ENCODE data around the gene CTIF. TPM values are rescaled to one million over a fixed set of nuclear protein-coding genes. Genes with fewer than 3 reads are reported as not detected.

CTIF gene
- total RNA-seq, 1 donor from 2014 or later, result 51.5 TPM

- H3K4me1 Mint-ChIP-seq (ENCODE audit: unreplicated experiment), result peaks cover 39% of the 10 kb centered on the region
- peak; percentile 47 for DNase-seq (ENCODE audit: low spot score)
- H3K36me3 Mint-ChIP-seq (ENCODE audit: low read depth, unreplicated experiment), result peaks cover 9% of the 10 kb centered on the region
- H3K27me3 Mint-ChIP-seq (ENCODE audit: unreplicated experiment), result peaks cover 10% of the 10 kb centered on the region
- TF ChIP-seq CTCF (IDR thresholded peaks at IDR 0.05; ENCODE audit: unreplicated experiment), result no peak
- peak overlapping the region; percentile 59 for H3K4me3 Mint-ChIP-seq (ENCODE audit: unreplicated experiment)
- H3K9me3 Mint-ChIP-seq (ENCODE audit: unreplicated experiment), result no peaks in the 10 kb centered on the region
- H3K27ac Mint-ChIP-seq (ENCODE audit: unreplicated experiment), result peak overlapping the region; percentile 90
These were observed 242.5 kb downstream of the CTIF start for GRCh38 chr18:48781163-48781987.

GRCh38 chr18:48781988-48782363 is 243.1 kb downstream of the CTIF start:
- DNase-seq (ENCODE audit: low spot score), result no peak
- peaks cover 10% of the 10 kb centered on the region for H3K27me3 Mint-ChIP-seq (ENCODE audit: unreplicated experiment)
- no peaks in the 10 kb centered on the region for H3K9me3 Mint-ChIP-seq (ENCODE audit: unreplicated experiment)
- no peak for TF ChIP-seq CTCF (IDR thresholded peaks at IDR 0.05; ENCODE audit: unreplicated experiment)
- H3K4me1 Mint-ChIP-seq (ENCODE audit: unreplicated experiment), result peaks cover 41% of the 10 kb centered on the region
- H3K27ac Mint-ChIP-seq (ENCODE audit: unreplicated experiment), result peak overlapping the region; percentile 90
- peaks cover 11% of the 10 kb centered on the region for H3K36me3 Mint-ChIP-seq (ENCODE audit: low read depth, unreplicated experiment)
- H3K4me3 Mint-ChIP-seq (ENCODE audit: unreplicated experiment), result peak overlapping the region; percentile 59

DNA sequence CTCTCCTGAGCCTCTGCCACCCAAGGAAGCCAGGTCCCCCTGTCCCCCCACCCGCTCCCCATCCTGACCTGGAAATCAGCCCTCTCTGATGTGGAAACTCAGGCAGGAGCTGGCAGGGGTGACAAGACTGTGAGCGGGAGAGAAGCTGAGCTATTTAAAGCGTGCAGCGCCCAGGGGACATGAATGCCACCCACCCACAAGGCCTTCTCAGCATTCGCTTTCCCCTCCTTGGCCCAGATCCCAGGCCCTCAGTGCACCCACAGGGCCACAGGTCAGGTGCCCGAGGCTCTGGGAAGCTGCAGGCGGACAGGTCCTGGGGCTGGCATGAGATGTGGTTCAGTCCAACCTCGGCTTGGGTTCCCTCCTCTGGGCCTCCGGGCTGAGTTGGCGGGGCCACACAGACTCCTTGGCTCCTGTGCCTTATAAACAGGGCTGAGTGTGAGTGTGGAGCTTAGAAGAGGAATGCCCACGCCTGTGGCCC is 243.6 kb downstream of the CTIF start:
- peaks cover 10% of the 10 kb centered on the region for H3K27me3 Mint-ChIP-seq (ENCODE audit: unreplicated experiment)
- peaks cover 43% of the 10 kb centered on the region for H3K4me1 Mint-ChIP-seq (ENCODE audit: unreplicated experiment)
- no peak for DNase-seq (ENCODE audit: low spot score)
- no peak overlapping the region for H3K27ac Mint-ChIP-seq (ENCODE audit: unreplicated experiment)
- H3K36me3 Mint-ChIP-seq (ENCODE audit: low read depth, unreplicated experiment), result peaks cover 11% of the 10 kb centered on the region
- no peak overlapping the region for H3K4me3 Mint-ChIP-seq (ENCODE audit: unreplicated experiment)
- TF ChIP-seq CTCF (IDR thresholded peaks at IDR 0.05; ENCODE audit: unreplicated experiment), result no peak
- H3K9me3 Mint-ChIP-seq (ENCODE audit: unreplicated experiment), result no peaks in the 10 kb centered on the region

GRCh38 chr18:48783616-48784520 is 245.0 kb downstream of the CTIF start:
- peak overlapping the region; percentile 34 for H3K4me3 Mint-ChIP-seq (ENCODE audit: unreplicated experiment)
- H3K9me3 Mint-ChIP-seq (ENCODE audit: unreplicated experiment), result no peaks in the 10 kb centered on the region
- TF ChIP-seq CTCF (IDR thresholded peaks at IDR 0.05; ENCODE audit: unreplicated experiment), result no peak
- peaks cover 10% of the 10 kb centered on the region for H3K27me3 Mint-ChIP-seq (ENCODE audit: unreplicated experiment)
- no peak overlapping the region for H3K27ac Mint-ChIP-seq (ENCODE audit: unreplicated experiment)
- peaks cover 43% of the 10 kb centered on the region for H3K4me1 Mint-ChIP-seq (ENCODE audit: unreplicated experiment)
- peaks cover 11% of the 10 kb centered on the region for H3K36me3 Mint-ChIP-seq (ENCODE audit: low read depth, unreplicated experiment)
- no peak for DNase-seq (ENCODE audit: low spot score)
